KBM-7 (cell line): ENCODE data around the gene CAPN11.

Experiments
- DNase-seq: peaks from one replicate; pipeline ENCODE4 v3.0.0-alpha.2; 2015
- in situ Hi-C: fragments of 300-500 bp; cut with MboI; formaldehyde crosslinking; loops from 2 replicates; pipeline ENCODE4 v1.14.3; 2020; ENCODE audit warnings: low sequenced_read_pairs, low pct_unique_long_range_greater_than_20kb, mixed read lengths

The CAPN11 gene

DNA sequence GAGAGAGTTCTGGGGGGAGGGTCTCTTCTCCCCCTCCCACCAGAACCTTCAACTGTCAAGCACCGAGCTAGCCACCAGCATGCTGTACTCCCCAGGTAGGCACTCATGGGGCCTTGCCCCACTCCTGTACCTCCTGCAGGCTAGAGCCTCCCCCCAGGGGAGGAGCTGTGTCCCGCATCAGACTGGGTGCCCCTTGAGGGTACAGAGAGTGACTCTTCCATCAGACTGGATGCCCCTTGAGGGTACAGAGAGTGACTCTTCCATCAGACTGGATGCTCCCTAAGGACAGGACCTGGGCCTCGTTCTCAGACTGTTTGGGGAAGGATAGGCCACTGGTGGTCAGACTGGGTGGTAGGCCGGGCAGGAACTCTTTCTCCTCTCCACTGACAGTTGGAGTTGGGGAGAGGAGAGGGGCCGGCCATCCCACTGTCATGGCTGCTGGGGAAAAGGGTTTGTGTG lies at the start of gene CAPN11:
Gene CAPN11 (plus strand): TSS at position 51 of the 459 bp plus-strand sequence. CDS start 29 bp downstream, at position 80.
- in situ Hi-C loops: no loop called here
- DNase-seq: no peak

DNA sequence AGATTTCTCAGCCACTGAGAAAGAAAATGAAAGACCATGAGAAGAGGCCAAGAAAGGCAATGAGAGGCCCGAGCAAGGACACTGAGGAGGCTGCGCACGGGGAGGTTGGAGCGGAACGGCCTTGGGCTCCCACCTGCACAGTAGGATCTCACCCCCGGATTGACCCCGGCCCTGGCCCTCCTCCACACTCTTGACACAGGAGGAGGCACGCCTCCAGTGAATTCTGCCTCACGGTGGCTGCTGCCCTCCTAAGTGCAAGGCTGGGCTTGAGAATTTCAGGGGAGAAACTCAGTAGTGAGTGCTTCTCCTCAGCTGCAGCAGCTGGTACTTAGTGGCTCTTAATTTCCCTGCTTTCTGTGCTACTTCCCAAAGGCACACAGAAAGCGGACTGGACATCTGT lies 49.4 kb upstream of the CAPN11 start:
- DNase-seq: no peak
- in situ Hi-C loops: no loop called here

DNA sequence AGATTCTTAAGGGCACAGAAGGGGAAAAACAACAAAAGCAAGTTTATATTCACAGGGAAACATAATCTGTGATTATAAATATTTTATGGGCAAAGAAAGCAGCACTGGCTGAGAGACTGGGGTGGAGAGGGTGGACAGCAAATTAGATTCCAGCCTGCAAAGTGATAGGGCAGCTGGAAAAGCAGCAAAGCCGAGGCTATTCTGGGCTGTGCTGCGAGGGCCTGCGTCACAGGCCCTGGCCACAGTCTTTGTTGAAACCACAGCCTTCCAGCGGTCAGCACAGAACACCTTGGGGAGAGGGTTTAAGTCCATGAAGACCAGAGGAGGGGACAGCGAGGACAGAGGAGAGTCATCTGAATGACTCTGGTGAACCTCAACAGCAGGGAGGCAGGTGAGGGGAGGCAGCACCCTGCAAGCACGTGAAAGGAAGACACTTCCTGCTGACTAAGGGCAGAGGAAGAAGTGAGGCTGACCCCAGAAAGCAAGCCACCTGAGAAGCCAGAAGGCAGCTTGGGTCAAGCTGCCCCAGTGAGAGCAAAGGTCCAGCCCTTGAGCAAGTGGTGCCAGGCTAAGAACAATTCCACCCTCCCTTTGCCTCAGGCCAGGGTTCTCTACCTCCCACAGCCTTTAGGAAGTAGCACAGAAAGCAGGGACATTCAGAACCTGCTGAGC lies 48.5 kb upstream of the CAPN11 start:
- in situ Hi-C loops: no loop called here
- DNase-seq: no peak

DNA sequence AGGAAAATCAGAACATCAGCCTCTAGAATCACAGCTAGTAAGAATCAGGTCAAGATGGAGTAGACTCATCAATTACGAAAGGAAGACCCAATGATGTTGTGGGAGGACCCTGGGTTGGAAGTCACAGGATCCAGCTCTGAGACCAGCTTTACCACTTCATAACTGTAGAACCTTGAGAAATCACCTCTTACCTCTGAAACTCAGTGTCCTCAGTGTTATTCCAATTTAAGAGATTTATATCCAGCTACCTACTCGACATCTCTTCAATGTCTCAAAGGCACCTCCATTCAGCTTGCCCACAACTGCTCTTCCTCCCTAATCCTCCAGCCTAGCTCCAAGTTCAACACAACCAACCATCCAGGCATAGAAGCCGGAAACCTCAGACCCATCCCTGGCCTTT lies 47.7 kb upstream of the CAPN11 start:
- DNase-seq: no peak
- in situ Hi-C loops: no loop called here

DNA sequence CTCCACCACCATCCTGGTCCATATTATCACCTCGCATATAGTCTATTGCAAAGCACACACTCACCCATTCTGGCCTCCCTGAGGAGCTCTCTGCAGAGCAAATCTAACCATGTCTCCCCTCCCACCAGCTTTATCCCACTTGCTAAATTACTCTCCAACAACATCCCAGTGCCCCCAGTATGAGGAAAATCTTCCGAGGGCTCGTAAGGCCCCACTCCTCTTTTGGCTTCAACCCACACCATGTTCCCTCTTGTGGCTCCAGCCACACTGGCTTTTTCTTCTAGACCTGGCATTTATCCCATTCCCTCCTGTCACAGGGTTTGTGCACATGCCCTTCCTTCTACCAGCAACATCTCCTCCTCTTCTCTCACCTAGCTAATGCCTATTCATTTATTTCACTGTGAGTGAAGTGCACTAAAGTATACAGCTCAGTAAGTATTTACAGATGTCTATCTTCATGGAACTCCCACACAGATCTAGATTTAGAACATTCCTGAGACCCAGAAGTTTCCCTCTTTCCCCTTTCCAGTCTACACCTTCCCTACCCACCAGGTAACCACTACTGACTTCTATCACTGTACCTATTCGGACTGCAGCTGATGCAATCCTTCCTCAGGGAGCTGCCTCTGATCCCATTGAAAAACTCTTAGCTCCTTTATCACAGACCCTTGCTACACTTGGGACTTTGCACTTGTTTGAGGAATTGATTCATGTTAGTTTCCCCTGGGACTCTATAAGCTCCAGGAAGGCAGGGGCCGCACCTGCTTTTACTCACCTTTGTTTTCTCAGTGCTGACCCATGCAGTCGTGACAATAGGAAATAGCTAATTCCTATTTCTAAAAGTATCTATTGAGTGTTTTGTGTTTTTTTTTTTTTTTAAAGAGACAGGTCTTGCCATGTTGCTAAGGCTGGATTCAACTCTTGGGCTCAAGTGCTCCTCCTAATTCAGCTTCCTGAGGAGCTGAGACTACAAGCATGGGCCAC lies 46.9 kb upstream of the CAPN11 start:
- no peak for DNase-seq
- in situ Hi-C loops: no loop called here

DNA sequence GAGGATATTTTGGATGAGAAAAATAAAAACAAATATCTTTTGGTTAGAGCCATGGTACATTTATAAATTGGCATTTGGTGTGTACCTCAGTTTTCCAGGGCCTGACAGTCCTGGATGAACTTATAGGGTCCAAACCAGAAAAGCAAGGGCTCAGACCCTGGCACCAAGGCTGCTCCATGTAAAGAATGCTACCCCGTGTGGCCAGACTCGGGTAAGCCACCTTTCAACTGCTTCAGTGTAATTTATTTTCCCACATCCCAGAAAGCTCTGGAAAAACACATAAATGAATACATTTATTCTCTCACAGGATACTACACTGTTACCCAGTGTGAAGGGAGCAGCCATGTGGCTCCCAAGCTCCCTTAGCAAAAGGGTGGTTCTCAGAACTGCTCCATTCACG lies 45.2 kb upstream of the CAPN11 start:
- in situ Hi-C loops: no loop called here
- no peak for DNase-seq

DNA sequence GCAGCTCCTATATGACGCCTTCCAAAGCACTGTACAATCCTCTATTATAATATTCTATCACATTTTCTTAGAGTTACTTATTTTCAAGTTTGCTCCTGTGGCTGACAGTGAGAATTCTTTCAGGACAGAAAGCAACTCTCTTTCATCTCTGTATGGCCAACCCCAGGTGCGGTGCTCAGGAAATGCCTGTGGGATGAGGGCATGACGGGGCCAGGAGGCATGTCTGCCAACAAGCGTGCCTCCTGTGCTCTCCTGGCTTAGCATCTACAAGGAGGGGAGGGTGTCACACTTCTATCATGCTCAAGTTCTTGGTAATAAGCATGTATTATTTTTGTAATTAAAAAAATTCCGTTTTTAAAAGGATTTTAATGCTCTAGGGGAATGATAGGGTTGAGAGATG lies 42.8 kb upstream of the CAPN11 start:
- in situ Hi-C loops: no loop called here
- DNase-seq: no peak

DNA sequence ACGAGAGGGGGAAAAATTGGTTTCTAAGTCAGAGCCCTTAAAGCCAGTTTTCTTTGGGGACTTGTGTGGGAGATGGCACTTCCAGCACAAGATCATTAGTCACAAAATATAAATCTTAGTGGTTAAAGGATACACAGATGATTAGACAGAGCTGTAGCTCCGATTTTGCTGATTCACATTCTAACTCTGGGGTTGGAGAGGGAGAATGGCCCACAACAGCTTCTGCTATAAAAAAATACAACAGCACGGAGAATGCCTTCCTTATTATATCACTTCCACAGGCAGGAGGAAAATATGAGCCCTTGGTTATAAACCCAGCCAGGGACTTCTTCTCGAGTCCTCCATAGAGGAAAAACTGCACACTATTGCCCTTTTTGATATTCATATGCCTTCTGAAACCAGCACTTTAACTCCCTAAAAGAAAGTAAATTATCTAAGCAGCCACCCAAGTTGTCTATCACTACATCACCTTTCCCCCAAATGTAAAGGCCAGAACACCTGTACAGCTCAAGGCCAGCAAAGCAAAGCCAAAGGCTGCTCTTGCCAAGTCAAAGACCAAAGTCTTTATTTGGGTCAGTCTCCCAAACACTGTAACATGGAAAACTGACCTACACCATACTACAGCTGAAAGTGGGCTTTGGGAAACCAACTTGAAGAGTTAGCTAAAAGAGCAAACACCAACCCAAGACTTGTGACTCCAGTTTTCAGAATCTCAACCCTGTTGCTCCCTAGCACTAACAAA lies 41.8 kb upstream of the CAPN11 start:
- in situ Hi-C loops: no loop called here
- no peak for DNase-seq

DNA sequence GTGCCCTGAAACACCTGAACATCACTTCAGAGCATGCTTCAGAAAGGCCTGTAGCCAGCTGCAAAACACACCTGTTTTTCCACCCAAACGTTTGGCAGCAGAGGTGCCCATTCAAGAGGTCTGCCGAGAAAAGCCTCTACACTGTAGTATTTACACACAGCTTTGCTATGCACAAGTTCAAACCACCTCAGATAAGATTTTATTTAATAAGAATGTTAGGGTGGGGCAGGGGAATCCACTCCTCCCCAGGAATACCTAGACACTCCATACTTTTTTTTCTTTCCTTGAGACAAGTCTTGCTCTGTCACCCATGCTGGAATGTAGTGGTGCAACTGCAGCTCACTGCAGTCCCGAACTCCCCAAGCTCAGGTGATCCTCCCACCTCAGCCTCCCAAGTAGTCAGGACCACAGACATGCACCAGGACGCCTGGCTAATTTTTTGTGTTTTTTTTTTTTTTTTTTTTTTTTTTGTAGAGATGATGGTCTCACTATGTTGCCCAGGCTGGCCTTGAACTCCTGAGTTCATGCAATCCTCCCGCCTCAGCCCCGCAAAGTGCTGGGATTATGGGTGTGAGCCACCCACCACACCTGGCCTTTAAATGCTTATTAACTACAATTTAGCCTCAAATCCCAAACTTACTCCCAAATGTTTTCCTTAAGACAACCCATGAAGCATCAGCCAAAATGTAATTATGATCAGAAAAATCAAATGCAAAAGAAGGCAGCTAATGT lies 41.1 kb upstream of the CAPN11 start:
- DNase-seq: no peak
- in situ Hi-C loops: no loop called here

DNA sequence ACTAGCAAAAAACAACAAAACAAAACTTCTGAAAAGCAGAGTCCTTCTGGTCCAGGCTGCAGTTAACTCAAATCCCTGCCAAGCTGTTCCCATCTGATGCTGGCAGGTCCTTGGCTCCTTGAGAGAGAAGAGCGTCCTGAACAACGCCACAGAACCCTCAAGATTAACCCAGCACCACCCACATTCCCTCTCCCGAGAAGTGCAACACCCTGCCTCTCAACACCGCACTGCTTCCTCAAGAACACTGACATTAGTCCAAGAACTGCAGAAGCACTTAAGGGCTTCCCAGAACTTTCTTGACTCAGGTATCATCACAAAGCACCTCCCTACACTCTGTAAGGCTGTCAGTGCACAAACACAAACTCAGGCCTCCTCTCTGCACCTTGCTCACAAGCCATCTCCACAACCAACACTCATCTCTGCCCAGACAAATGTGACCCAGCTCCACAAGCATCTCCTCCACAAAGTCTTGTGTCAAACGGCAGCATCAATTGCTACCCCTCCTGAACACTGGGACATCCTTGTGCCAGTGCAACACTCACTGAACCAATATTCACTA lies 38.8 kb upstream of the CAPN11 start:
- in situ Hi-C loops: no loop called here
- DNase-seq: no peak

DNA sequence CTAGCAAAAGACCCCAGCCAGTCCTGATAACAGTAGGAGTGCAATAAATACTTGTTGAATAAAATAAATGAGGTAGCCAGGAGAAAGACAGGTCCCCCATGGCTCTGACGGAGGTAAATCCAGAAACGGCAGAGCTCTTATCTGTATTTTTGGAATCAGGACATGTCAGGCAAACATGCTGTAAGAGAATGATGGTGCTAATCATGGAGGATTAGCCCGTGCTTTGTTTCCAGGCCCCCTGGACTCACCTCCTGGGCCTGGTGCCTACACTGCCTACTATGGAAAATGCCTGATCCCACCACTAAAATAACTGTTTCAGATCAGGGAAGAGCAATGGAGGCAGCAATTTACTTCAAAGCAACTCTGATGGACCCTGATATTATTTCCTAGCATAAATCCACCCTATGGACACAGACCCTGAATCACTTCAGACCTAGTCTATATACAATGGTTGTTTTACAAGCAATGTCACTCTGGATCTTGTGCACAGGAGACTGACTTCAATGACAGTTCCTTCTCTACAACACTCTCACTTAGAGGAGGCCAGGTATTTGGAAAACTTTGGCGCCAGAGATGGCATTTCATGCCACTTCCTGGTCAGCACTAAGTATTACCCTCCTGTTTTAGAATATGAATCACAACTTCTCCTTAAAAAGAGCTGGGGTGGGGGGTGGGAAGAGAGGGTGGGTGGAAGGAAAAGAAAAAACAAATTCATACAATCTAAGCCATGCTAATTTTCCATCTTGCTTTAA lies 37.8 kb upstream of the CAPN11 start:
- DNase-seq: no peak
- in situ Hi-C loops: no loop called here

DNA sequence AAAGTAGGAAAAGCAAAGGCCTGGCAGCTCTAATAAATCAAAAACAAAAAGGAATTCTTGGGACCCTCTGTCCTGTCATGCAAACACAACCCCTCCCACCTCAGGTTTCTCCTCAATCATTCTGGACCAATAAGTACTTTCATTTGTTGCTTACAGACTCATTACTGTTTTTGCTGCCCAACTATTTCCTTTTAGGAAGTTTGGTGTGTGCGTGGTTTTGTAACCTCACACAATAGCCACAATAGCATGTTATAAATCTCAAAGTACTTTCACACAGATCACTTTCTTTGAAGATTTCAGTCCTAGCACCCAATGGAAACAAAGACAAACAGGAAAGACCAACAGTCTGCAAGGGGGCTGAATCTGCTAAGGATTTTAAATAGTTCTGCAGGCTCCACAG lies 35.8 kb upstream of the CAPN11 start:
- in situ Hi-C loops: no loop called here
- DNase-seq: peak; percentile 50

DNA sequence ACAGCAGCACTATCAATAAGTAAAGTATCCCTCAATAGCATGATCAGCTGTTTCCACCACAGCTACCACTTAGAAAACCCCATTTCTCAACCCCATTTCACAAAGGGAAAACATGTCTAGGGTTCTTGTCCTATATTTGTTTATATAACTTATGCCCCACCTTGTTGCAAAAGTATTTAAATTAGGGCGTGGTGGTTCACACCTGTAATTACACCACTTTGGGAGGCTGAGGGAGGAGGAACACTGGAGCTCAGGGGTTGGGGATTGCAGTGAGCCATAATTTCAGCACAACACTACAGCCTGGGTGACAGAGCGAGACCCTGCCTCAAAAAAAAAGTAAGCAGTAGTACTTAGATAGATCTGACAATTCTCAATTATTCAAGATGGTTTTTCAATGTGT lies 35.1 kb upstream of the CAPN11 start:
- DNase-seq: no peak
- in situ Hi-C loops: no loop called here

DNA sequence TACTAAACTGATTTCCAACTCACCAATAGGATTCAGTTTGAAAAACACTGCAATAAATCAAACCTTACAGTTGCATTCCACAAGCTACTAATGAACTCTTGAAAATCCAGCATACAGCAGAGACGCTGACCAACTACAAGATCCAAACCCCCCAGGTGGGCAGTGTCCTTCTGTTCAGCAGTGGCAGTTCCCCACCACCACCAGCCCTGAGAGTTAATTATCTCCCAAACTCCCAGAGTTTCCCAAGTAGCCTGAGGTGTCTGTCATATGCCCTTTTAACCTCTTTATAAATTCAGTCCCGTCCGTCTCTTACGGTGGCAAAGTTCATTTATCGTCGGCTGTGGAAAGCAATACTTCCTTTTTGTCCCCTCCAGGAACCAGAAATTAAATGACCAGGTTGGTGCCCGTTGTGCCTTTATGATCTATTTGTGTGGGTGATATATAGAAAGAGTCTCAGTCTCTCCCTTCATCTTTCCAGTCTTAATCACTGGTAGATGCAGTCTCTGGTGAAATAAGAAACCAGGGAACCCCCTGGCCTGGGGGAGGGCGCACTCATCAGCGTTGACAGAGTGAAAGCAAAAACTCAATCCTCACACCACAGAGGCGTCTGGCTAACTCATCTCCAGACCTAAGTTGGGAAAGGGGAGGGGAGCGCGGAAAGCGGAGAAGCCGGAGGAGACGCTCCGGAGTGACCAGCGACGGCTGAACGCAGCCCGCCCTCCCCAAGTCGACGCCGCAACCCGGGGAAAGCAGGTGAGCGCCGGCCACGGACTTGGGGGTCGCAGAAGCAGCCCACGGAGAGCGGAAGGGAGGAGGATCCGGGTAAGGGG lies 32.1 kb upstream of the CAPN11 start:
- DNase-seq: peak; percentile 66
- in situ Hi-C loops: no loop called here

DNA sequence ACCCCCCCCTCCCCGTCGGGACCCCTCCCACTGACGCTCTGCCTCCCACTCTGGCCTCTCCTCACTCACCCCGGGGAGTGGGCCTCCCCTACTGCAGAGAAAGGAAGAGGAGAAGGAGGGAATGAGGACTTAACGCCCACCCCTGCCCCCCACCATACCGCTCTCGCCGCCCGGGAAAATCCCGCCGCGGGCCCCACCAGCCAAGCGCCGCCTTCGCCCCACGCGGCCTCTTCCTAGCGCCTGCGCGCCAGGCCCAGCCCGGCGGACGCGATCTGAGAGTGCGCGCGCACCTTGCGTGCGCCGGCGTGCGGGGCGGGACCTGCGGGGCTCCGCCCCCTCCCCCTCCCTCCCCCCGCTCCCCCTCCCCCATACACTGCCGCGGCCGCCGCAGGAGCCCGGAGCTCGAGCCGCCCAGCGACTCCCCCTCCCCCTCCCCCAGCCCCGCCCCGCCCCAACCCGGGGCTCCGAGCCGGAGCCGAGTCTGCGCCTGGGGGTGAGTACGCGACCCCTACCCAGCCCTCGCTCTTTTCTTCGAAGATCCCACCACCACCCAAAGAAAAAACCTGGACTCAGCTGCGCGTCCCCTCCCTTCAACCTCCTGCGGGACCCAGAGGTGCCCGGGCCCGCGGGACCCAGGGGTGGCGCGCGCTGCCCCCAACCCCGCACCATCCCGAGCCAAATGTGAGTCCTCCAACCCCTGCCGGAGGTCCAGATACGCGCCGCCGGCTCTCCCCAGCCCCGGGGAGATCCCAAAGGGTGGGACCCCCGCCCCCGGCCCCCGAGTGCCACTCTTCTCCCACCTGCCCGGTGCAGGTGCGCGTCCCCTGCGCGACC lies 31.2 kb upstream of the CAPN11 start, which contains the start of the genes MRPL14 and TMEM63B:
Gene MRPL14 (minus strand): TSS at position 267 of the 834 bp plus-strand sequence. CDS start 10,841 bp downstream, outside the sequence.
Gene TMEM63B (plus strand): TSS at position 369 of the 834 bp plus-strand sequence. CDS start 7,031 bp downstream, outside the sequence.
- in situ Hi-C loops: no loop called here

More for the DNA sequence above, 31.2 kb upstream of the CAPN11 start, which contains the start of the genes MRPL14 and TMEM63B:
- DNase-seq: peak; percentile 61
